NCI-H226 (cell line): ENCODE results near the gene GNG13.
"Not testable (repeated sequence)": the region's sequence is repeated elsewhere in the genome, so short reads cannot be mapped to it uniquely, and the experiment has no call there.

Source experiments
- DNase-seq: peaks from one replicate; pipeline ENCODE4 v3.0.0-alpha.2; 2015

Gene GNG13, protein sequence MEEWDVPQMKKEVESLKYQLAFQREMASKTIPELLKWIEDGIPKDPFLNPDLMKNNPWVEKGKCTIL

GRCh38 chr16:799948-800833 lies at the start of gene GNG13:
TSS of gene GNG13 (minus strand) at chr16:800734. CDS start at chr16:799077, 1,657 bp downstream.
- DNase-seq = no peak

DNA sequence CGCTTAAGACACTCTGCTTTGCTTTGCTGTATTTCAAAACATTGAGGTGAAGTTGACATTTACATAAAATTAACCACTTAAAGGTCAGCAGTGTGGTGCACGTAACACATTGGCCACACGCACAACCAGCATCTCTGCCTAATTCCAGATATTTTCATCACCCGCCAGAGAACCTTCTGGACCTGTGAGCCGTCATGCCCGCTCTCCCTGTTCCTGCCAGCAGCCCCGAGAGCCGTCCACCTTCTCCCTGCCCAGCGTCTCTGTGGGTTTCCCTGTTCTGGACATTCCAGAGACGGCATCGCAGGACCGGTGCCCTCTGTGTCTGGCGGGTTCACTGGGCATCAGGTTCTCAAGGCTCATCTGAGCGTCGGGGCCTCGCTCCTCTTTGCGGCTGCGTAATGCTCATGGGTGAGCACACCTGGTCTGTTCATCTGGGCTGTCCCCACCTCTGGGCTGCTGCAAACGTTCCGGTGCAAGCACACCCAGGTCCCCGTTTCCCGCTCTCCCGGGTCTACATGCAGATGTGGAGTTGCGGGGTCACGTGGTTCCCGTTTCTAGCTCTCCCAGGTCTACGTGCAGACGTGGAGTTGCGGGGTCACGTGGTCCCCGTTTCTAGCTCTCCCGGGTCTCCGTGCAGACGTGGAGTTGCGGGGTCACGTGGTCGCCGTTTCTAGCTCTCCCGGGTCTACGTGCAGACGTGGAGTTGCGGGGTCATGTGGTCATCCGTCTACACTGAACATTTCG lies 48.1 kb upstream of the GNG13 start:
- DNase-seq = no peak

DNA sequence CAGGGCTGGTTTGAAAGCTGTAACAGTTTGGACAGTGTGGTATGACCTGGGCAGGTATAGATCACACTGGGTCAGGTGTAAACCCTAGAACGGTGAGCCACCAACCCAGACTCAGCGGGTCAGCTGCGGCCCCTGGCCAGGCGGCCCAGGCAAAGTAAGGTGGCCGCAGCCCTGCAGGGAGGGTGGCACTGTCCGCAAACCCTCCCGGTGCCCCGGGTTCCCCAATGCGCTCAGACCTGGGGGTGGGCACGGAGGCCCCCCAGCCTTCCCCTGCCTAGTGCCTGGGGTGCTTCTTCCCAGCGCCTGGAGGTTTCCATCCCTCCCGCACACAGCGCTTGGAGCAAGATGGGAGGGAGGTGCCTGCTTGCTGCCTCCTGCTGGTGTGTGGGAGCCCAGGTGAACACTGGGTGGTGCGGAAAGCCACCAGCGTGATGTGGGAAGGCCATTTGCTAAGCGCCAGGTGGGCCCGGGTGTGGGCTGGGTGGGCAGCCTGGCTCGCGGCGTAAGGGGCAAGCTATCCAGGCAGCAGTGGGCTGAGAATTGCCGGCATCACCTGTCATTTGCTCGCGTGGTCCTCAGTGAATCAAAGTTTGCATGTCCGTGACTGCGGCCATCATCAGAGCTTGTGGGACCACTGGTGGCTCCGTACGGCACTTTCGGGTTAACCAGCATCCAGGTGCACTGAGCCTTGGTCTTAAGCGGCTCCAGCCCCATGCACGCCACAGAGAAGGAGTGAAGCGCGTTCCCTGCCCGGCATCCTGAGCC lies 47.3 kb upstream of the GNG13 start:
- no peak for DNase-seq

DNA sequence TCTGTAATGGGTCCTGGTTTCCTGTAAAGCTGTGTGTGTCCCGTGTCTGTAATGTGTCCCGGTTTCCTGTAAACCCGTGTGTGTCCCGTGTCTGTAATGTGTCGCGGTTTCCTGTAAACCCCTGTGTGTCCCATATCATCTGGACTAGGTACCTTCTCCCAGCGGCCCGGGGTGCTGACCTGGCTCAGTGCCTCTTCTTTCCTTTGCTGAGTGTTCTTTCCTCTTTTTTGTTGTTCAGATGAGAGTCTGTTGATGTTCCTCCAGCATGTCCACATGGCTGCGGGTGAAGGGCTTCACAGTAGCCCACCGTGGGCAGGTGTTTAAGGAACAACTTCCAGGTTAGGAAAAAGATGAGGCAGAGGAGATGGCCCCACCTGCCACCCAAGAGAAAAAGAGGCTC lies 46.6 kb upstream of the GNG13 start:
- DNase-seq = no peak

GRCh38 chr16:845351-845745 lies 44.8 kb upstream of the GNG13 start:
- DNase-seq = no peak

- no peak for DNase-seq
Measured at GRCh38 chr16:844638-845350, 44.3 kb upstream of the GNG13 start.

DNA sequence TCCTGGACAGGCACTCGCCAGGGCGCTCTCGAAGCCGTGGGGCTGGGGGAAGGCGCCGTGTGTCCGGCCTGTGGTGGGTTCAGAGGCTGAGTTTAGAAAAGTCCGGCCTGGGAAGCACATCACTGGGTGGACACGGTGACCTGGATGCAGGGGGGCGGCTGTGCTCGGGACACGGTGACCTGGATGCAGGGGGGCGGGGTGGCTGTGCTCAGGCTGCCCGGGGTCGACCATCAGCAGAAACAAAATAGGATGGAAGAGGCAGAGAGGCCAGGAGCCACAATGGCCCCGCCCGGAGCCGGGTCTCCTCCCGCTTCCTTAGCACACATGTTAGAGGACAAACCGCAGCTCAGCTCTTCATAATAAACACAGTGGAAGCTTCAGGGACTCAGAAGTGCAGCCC lies 43.2 kb upstream of the GNG13 start:
- DNase-seq = no peak

DNA sequence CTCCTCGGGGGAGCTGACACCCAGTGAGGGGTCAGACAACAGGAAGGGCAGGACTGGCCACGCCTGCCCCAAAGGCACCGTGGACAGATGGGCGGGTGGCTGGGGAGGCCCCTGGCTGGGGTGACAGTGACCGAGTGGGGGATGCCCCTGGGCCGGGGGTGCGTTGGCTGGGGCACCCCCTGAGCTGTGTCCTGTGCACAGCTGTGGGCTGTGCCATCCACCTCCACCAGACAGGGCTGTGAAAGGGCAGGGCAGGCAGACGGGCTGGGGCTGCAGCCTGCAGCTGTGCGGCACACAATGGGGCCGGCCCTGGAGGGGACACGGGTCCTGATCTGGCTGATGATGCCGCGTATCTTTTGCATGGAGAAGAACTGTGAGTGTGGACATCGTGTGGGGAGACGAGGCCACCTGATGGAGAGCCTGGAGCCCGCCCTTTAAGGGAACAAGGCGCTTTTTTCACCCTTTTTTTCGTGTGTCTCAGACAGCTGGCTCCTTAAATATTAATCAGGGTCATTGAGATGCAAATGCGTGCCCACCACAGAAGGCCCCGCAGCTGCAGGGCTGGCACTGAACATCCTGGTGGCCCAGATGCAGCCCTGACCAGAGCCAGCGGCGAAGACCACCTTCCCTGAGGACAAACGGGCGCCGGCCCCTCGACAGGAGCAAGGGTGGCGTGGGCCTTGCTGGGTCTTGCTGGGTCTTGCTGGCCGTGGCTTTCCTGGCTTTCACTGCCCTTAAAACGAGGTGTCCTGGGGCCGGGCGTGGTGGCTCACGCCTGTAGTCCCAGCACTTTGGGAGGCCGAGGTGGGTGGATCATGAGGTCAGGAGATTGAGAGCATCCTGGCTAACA lies 42.4 kb upstream of the GNG13 start:
- DNase-seq = no peak

GRCh38 chr16:842061-842476 lies 41.5 kb upstream of the GNG13 start:
- DNase-seq = no peak

GRCh38 chr16:841455-842060 lies 41.0 kb upstream of the GNG13 start:
- DNase-seq = no peak

DNA sequence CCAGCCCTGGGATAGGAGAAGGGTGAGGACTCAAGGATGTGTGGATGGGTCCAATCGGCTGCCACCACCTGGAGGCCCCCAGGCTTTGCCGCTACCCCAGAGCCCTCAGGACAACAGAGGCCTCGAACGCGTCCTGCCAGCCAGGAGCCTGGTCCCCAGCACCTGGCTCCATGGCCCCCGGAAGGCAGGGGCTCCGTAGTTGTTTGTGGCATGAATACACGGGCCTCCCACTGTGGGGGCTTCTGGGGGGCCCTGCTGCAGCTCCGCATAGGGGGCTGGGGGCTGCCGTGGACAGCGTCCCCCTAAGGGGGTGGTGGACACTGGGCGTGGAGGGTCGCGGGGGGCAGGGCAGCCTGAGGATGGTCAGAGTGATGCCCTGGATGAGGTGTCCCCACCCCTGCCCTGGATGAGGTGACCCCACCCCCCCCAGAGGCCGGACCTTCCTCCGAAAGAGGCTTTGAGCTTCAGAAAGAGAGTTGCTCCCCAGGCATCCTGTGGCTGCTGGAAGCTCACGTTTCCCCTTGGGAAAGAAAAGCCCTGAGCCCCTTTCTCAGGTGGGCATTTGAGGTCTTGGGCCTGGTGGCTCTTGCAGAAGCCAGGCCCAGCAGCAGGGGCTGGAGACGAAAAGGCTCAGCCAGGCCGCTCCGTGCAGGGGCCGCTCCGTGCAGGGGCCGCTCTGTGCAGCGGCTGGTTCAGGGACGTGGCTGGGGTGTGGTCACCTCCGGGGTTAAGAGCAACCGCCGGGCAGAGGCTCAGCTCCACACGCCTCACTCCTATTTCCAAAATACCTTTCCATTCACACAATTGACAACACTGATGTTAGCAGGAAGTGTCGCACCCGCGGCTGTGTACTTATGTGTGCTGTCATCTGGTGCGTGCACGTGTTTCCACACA lies 40.3 kb upstream of the GNG13 start:
- DNase-seq = no peak

GRCh38 chr16:839643-840408 lies 39.3 kb upstream of the GNG13 start:
- no peak for DNase-seq

DNA sequence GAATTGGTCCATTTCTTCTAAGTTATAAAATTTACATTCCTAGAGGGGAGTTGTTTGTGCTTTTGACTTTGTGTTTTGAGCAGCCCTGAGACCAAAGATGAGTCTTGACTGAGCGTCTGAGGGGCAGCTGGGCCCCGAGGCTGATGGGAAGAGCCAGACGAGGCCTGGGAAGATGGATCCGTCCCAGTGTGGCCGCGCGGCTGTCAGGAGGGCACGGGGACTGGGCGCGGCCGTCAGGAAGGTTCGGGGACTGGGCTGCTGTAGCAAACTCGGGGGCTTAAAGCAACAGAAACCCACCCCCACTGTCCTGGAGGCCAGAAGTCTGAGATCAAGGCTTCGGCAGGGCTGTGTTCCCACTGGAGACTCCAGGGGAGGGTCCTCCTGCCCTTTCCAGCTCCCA lies 38.2 kb upstream of the GNG13 start:
- DNase-seq = no peak

DNA sequence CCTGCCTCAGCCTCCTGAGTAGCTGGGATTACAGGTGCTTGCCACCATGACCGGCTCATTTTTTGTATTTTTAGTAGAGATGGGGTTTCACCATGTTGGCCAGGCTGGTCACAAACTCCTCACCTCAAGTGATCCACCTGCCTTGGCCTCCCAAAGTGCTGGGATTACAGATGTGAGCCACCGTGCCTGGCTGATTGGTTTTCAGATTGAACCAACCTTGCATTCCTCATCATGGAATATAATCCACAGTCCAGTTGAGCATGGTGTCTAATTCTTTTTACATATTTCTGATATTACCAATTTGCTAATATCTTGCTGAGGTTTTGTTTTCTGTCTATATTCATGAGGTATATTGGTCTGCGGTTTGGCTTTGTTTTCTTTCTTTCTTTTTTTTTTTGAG lies 36.3 kb upstream of the GNG13 start:
- not testable (repeated sequence) for DNase-seq

DNA sequence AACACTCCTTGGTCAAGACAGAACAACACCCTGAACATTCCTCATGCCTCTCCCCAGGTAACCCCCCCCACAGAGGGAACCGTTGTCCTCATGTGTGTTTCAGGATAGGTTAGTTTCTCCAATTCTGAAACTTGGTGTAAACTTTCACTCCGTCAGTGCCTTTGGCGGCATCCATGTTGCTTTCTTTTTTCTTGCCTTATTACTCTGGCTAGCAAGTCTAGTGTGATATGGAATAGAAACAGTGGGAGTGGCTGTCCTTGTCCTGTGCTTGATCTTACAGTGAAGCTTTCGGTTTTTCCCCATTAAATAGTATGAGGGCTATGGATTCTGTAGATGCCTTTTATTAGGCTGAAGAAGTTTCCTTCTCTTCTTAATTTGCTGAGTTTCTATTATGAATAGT lies 35.7 kb upstream of the GNG13 start:
- DNase-seq = no peak

DNA sequence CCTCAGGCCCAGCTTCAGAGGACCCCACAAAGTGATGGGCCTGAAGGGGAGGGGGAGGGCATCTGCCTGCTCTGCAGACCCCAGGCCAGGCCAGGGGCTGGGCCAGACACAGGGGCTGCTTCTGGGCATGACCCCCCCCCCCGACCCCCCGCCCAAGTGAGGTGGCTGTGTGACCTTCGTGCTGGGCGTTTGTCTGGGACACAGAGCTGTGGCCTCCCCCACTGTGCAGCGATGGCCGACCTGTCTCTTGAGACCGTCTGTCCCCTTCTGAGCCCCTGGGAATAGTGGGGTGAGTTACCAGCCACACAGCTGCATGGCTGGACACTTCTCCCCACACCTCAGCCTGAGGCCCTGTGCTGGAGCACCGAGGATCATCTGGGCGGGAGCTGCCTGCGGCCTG lies 34.8 kb upstream of the GNG13 start:
- DNase-seq = no peak

DNA sequence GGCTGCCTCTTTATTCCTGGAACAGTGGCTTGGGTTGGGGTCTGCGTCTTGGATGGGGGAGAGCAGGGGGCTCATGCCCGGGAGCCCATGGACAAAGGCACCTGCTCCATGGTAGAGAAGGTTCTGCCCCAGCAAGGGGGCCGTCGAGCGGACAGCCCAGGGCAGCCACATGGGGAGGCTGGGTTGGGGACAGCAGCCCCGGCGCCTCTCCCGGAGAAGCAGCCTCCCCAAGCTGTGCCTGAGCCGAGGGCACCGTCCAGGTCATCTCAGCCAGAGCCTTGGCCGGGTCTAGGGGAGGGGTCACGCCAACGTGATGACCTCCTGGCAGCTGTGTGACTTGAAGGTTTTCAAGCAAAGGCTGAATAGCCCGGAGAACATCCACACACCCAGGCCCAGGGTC lies 32.9 kb upstream of the GNG13 start:
- no peak for DNase-seq

- no peak for DNase-seq
Measured at GRCh38 chr16:832652-833336, 32.3 kb upstream of the GNG13 start.
